Activated CD4-positive, alpha-beta T cell treated with anti-CD3 and anti-CD28 coated beads, Interleukin-2, amount 50 U/mL, for 1 hour (primary cell): ENCODE data around the gene KIF11.

ENCODE experiments used
- DNase-seq: peaks from one replicate; pipeline ENCODE4 v3.0.0-alpha.2; 2020

The KIF11 gene

GRCh38 chr10:92688927-92689662 lies 96.2 kb downstream of the KIF11 start:
- no peak for DNase-seq

GRCh38 chr10:92689663-92690210 lies 96.8 kb downstream of the KIF11 start, which contains the start of gene HHEX:
TSS of gene HHEX (plus strand) at chr10:92689955. CDS start at chr10:92689987, 32 bp downstream.
- DNase-seq = peak; percentile 16

- DNase-seq = peak; percentile 57
Observed at GRCh38 chr10:92690211-92690914, 97.4 kb downstream of the KIF11 start.

- no peak for DNase-seq
Observed at GRCh38 chr10:92690915-92691590, 98.1 kb downstream of the KIF11 start.

- DNase-seq = no peak
Observed at GRCh38 chr10:92691591-92692079, 98.7 kb downstream of the KIF11 start.

GRCh38 chr10:92692080-92692671 lies 99.2 kb downstream of the KIF11 start:
- no peak for DNase-seq

GRCh38 chr10:92692697-92693533 lies 100.0 kb downstream of the KIF11 start:
- DNase-seq = no peak

- no peak for DNase-seq
Observed at GRCh38 chr10:92693534-92693893, 100.6 kb downstream of the KIF11 start.

GRCh38 chr10:92695679-92696605 lies 103.0 kb downstream of the KIF11 start:
- DNase-seq = no peak

- DNase-seq = no peak
Observed at GRCh38 chr10:92696606-92697383, 103.9 kb downstream of the KIF11 start.

- no peak for DNase-seq
Observed at GRCh38 chr10:92697663-92698511, 105.0 kb downstream of the KIF11 start.

GRCh38 chr10:92699193-92699517 lies 106.2 kb downstream of the KIF11 start:
- no peak for DNase-seq

- no peak for DNase-seq
Observed at GRCh38 chr10:92699518-92700381, 106.8 kb downstream of the KIF11 start.

GRCh38 chr10:92702301-92702916 lies 109.5 kb downstream of the KIF11 start:
- no peak for DNase-seq
